Activated CD8-positive, alpha-beta memory T cell treated with anti-CD3 and anti-CD28 coated beads for 36 hours (primary cell): ENCODE data around the gene SLC20A1. TPM values are rescaled to one million over a fixed set of nuclear protein-coding genes. Genes with fewer than 3 reads are reported as not detected.

Experiments used
- CTCF ChIA-PET: fragments of 350-600 bp; sonication (Branson Sonifier 250); formaldehyde crosslinking; loops from one replicate; lab custom pipeline; 2021; ENCODE audit warnings: antibody characterized with exemption; lab: Charles Lee
- POLR2A ChIA-PET: fragments of 350-600 bp; sonication (Branson Sonifier 250); formaldehyde crosslinking; loops from one replicate; lab custom pipeline; 2021; ENCODE audit warnings: antibody characterized with exemption; lab: Charles Lee
- total RNA-seq, 2 experiments: library from RNA; stranded (reverse); gene quantifications; one replicate each; pipeline ENCODE4 v1.2.3, GENCODE V29; 2021

SLC20A1 gene
- total RNA-seq, 2 experiments from 2014 or later, result 111 TPM

DNA sequence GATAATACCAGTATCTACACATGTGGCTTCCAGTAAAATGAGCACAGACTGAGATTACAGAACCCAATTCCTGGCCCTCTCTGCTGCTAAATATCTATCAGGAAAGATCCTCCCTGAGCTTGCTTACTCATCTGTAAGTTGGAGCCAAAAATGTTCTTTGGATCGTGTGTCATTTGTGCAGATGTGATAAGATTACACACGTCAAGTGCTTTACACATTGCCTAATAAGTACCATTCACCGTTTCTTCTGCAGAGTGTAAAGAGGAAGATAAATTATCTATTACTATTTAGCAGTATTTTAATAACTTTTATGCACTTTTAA is 23.2 kb upstream of the SLC20A1 start:
- ChIA-PET POLR2A (no interaction called here), CTCF (no interaction called here)

GRCh38 chr2:112623913-112624777 is 21.6 kb upstream of the SLC20A1 start:
- POLR2A ChIA-PET, result interaction anchor here (0.6 to 1.9 kb wide), 2 partner anchors 13 to 21 kb away, joined by 3 to 6 read pairs; partner anchors contain the start of gene SLC20A1
- CTCF ChIA-PET, result interaction anchor here (1.4 to 11.4 kb wide), 3 partner anchors 17 to 103 kb away, joined by 5 to 131 read pairs (median 8); no protein-coding TSS in a partner anchor

GRCh38 chr2:112625474-112626114 is 20.1 kb upstream of the SLC20A1 start:
- POLR2A ChIA-PET, result no interaction called here
- CTCF ChIA-PET, result interaction anchor here (0.9 to 11.4 kb wide), 11 partner anchors 10 to 137 kb away, joined by 3 to 131 read pairs (median 4); partner anchors contain the start of gene SLC20A1

GRCh38 chr2:112626604-112627059 is 19.1 kb upstream of the SLC20A1 start:
- ChIA-PET POLR2A (interaction anchor here (0.6 kb wide), 1 partner anchor 8 kb away, joined by 4 read pairs; no protein-coding TSS in a partner anchor), CTCF (interaction anchor here (0.5 to 11.4 kb wide), 17 partner anchors 9 to 182 kb away, joined by 3 to 131 read pairs (median 4); partner anchors contain the start of gene SLC20A1)

GRCh38 chr2:112627060-112628040 is 18.4 kb upstream of the SLC20A1 start:
- CTCF ChIA-PET, result interaction anchor here (0.5 to 11.4 kb wide), 13 partner anchors 8 to 182 kb away, joined by 3 to 131 read pairs (median 4); partner anchors contain the start of gene SLC20A1
- POLR2A ChIA-PET, result interaction anchor here (0.6 to 1.3 kb wide), 2 partner anchors 9 to 18 kb away, joined by 4 to 8 read pairs; partner anchors contain the start of gene SLC20A1

DNA sequence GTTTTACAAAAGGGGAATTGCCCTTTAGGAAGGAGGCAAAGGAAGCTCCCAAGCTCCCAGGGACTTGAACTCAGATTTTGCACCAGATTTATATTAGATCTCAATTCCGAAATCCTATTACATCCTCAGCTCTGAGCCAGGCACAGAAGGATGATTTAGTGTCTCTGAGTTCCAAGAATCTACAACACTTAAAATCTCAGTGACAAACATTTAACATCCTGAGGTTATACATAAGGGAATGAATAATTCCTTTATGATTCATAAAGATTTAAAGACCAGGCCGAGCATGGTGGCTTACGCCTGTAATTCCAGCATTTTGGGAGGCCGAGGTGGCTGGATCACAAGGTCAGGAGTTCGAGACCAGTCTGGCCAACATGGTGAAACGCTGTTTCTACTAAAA is 16.5 kb upstream of the SLC20A1 start:
- CTCF ChIA-PET, result interaction anchor here (0.6 to 11.4 kb wide), 4 partner anchors 17 to 1598 kb away, joined by 3 to 131 read pairs (median 19); partner anchors contain the start of gene SLC20A1

DNA sequence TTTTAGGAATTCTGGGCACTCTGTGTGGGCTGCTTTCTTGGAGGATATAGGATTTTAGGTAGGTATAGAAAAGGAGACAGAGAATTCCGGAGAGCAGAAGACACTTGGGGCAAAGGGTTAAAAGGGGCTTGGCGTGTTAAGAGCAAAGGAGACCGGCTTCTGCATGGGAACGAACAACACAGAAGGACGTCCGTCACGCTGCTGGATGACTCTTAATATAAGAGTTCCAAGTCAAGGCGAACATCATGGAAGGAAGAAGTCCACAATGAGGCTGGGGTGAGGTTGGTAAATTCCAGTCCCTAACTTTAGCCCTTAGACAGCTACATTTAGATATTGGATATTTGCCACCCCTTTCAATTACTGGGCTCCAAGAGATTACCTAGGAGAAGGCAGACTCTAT is 15.9 kb upstream of the SLC20A1 start:
- ChIA-PET CTCF (interaction anchor here (0.8 to 11.4 kb wide), 6 partner anchors 11 to 97 kb away, joined by 3 to 131 read pairs (median 9); partner anchors contain the start of gene SLC20A1), POLR2A (interaction anchor here (0.8 kb wide), 1 partner anchor 17 kb away, joined by 4 read pairs; no protein-coding TSS in a partner anchor)

More for the DNA sequence above, 16.5 kb upstream of the SLC20A1 start:
- POLR2A ChIA-PET, result no interaction called here

DNA sequence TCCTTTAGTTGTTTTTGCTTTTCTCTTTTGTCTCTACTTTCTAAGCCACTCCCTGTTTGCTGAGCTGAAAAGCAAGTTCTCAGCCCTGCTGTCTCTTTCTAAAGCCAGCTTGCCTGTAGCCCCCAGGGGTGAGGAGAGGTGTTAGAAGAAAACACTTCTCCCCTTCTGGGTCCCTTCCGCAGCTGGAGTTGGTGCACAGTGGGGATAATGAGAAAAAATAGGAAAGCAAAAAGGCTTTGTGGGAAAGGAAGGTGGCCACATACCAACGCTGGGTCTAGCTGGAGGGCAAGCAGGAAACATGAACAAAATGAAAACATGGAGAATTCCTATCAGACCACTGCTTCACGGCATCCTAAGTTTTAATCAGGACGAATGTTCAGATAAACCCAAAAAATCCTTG is 15.5 kb upstream of the SLC20A1 start:
- ChIA-PET CTCF (interaction anchor here (0.8 to 11.4 kb wide), 5 partner anchors 11 to 97 kb away, joined by 3 to 131 read pairs (median 9); partner anchors contain the start of gene SLC20A1), POLR2A (interaction anchor here (0.8 kb wide), 1 partner anchor 17 kb away, joined by 4 read pairs; no protein-coding TSS in a partner anchor)

- ChIA-PET CTCF (interaction anchor here (1.0 to 11.4 kb wide), 4 partner anchors 12 to 93 kb away, joined by 3 to 131 read pairs (median 14); partner anchors contain the start of gene SLC20A1), POLR2A (interaction anchor here (3.7 kb wide), 1 partner anchor 12 kb away, joined by 14 read pairs; the partner anchor contains the start of gene SLC20A1)
These were observed 12.0 kb upstream of the SLC20A1 start for GRCh38 chr2:112633708-112634107.

DNA sequence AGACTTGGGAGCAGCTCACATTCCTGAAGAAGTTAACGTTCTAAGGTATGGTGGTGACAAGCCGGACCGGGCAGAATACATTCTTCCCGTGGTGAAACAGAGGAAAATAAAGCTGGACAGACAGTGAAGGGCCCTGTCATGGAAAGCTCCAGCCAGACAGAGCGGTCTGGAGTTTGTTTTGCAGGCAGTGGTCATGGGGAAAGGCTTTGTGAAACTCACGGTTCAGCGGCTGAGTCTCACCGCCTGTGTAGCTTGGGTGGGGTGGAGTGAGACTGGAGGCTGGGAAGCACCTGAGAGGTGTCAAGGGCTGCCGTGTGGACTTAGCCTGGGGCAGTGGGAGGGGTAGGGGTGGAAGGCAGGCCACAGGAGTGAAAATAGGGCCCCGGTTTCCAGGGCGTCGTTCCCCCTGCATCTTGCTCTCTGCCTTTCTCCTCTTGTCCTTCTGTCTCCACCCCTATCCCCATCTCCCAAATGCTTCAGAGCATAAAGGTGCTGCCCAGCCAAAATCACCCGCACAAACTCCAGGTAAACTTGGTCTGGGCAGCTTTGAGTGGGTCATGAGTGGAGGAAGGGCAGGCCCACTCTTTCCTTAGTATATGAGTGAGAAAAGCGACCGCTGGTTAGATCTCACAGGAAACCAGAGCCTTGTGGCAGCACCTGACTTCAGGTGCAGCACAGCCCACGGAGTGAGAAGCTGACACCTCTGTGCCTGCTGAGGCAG is 11.4 kb upstream of the SLC20A1 start:
- ChIA-PET CTCF (interaction anchor here (1.0 to 11.4 kb wide), 4 partner anchors 11 to 93 kb away, joined by 3 to 131 read pairs (median 14); partner anchors contain the start of gene SLC20A1), POLR2A (interaction anchor here (3.7 kb wide), 1 partner anchor 11 kb away, joined by 14 read pairs; the partner anchor contains the start of gene SLC20A1)

- POLR2A ChIA-PET, result interaction anchor here (3.7 kb wide), 1 partner anchor 11 kb away, joined by 14 read pairs; the partner anchor contains the start of gene SLC20A1
- CTCF ChIA-PET, result interaction anchor here (1.2 to 11.4 kb wide), 3 partner anchors 10 to 92 kb away, joined by 3 to 131 read pairs (median 21); partner anchors contain the start of gene SLC20A1
These were observed 10.9 kb upstream of the SLC20A1 start for GRCh38 chr2:112634874-112635157.

DNA sequence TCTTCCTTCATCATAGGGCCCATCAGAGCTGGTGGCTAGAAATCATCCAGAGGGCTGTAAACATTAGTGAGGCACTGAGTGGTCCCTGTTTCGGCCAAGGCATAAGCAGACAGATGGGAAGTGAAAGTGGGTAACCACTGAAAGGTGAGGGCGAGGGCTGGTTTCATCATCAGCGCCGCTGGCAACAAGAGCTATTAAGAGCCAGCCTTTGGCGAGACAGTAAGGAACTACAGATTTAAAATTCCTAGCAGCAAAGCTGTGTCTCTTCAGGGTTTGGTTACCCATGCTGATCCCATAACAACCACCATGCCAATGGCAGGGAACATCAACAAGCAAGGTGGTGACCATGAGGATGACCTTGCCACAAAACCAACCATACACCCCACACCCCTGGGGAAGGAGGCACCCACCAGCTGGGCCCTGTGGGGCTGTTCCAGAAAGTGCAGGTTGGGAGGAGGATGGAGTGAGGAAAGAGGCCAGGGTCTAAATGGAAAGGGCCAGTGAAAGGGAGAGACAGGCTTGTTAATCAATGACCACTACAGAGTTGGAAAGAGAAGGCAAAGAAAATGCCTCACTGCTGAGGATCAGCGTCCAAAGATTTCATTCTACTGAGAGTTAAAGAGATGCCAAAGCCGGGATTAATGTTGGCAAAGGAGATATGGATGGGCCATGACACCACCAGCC is 9.0 kb upstream of the SLC20A1 start:
- ChIA-PET CTCF (interaction anchor here (0.9 to 4.1 kb wide), 4 partner anchors 8 to 89 kb away, joined by 3 to 21 read pairs (median 6); partner anchors contain the start of gene SLC20A1), POLR2A (interaction anchor here (0.6 to 3.7 kb wide), 3 partner anchors 9 to 560 kb away, joined by 3 to 14 read pairs (median 3); partner anchors contain the start of gene SLC20A1)

DNA sequence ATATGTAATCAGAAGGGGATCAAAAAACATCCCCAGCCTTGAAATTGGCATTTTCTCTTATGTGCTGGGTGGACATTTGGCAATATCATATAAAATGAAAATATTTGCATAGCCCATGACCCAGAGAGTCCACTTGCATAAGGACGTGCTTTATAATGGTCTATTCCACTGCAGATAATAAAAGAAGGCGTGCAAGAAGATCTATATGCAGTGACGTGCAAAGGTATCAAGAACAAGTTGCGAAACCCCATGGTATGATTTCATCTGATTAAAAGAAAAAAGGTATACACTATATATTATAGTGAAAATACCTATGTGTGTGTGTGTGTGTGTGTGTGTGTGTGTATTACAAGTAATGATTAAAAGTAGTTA is 8.5 kb upstream of the SLC20A1 start:
- CTCF ChIA-PET, result interaction anchor here (1.5 to 4.1 kb wide), 3 partner anchors 8 to 88 kb away, joined by 3 to 21 read pairs (median 8); partner anchors contain the start of gene SLC20A1
- POLR2A ChIA-PET, result interaction anchor here (0.6 to 3.7 kb wide), 3 partner anchors 8 to 561 kb away, joined by 3 to 14 read pairs (median 3); partner anchors contain the start of gene SLC20A1

DNA sequence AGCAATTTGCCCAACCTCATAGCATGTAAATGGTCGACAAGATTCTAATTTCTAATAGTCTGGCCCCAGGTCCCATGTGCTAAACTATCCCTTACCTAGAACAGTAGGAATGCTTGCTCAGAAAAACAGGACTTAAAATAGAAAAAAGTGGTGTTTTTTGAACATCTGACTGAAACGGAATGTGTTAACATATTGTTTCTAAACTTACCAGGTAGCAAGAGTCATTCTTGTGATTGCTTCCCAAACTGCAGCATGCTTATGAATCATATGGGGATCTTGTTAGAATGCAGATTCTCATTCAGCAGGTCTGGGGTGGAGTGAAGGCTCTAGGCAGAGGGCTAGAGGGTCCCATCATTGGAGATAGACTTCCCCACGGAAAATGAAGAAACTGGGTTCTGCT is 5.8 kb upstream of the SLC20A1 start:
- CTCF ChIA-PET, result interaction anchor here (1.4 to 1.5 kb wide), 2 partner anchors 13 to 32 kb away, joined by 3 to 4 read pairs; no protein-coding TSS in a partner anchor
- POLR2A ChIA-PET, result no interaction called here

DNA sequence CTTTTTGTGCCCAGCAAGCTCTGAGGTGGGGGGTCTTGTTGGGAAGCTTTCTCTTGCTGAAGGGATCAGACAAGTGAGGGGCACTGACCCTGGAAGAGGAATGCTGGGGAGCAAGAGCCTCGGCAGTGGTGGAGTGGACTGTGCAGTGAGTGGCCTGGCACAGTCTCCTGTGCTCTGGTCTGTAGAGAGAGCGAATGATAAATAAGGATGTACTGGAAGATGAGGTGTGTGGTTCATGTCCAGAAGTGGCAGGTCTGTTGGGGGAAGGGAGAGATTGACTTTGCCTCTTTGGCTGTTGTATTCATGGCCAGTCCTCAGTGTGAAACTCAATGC is 5.3 kb upstream of the SLC20A1 start:
- CTCF ChIA-PET, result interaction anchor here (1.0 to 1.5 kb wide), 5 partner anchors 10 to 50 kb away, joined by 3 to 9 read pairs (median 3); no protein-coding TSS in a partner anchor
- POLR2A ChIA-PET, result no interaction called here
